ENCODE measurements around the gene BTC. TPM values are rescaled to one million over a fixed set of nuclear protein-coding genes. Genes with fewer than 3 reads are reported as not detected.

Gene BTC
- total and polyA plus RNA-seq, 8 donors, result 1.2 to 64.8 (median 6.7) TPM

GRCh38 chr4:74800310-74800709, 6.0 kb upstream of the BTC start:
- Histone ChIP-seq H3K4me1 (no peaks in the 10 kb centered on the region), H3K9me3 (no peaks in the 10 kb centered on the region), H3K27ac (no peak overlapping the region), H3K27me3 (no peaks in the 10 kb centered on the region), H3K4me3 (no peak overlapping the region), H3K36me3 (no peaks in the 10 kb centered on the region)
- DNase-seq, result no peak
- 78 to 88% (median 86%) methylated on average over 3 of the region's 3 CpGs for WGBS, 5 donors
- intact Hi-C loops (cut with DNase I; ENCODE audit: low total_unique reads), result no loop called here
- TF ChIP-seq POLR2AphosphoS5 (IDR thresholded peaks at IDR 0.05), result no peak
- no peak for TF ChIP-seq EP300 (IDR thresholded peaks at IDR 0.05)
- TF ChIP-seq POLR2A (IDR thresholded peaks at IDR 0.05), result no peak
- no peak for TF ChIP-seq CTCF (IDR thresholded peaks at IDR 0.05)

DNA sequence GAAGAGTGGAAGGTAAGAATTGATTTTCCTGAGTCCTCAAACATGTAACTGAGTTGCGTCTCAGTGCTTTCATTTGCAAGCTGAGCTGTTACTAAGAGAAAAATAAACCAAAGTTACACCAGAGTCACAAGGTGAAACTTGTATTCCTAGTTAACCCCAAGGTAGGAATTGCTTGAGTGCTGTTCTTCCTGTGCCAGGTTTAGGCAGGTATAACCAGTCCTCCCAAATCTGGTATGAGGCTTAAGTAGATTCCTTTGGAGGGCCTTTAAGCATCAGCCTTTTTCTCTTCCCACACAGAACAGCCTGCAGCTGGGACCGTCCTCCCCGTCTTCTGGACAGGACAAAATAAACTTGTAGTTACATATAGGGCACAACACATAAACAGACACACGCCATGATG, 2.3 kb upstream of the BTC start:
- no peak for DNase-seq
- H3K36me3 ChIP-seq, result no peaks in the 10 kb centered on the region
- no peak overlapping the region for H3K27ac ChIP-seq
- peaks cover 0 to 23% (median 16%) of the 10 kb centered on the region in 4 donors for H3K4me1 ChIP-seq
- WGBS, 5 donors, result 74 to 88% (median 81%) methylated on average over 4 of the region's 4 CpGs
- H3K4me3 ChIP-seq, result no peak overlapping the region
- no peaks in the 10 kb centered on the region for H3K9me3 ChIP-seq
- H3K27me3 ChIP-seq, result peaks cover 0 to 14% (median 12%) of the 10 kb centered on the region in 3 donors
- TF ChIP-seq POLR2AphosphoS5 (IDR thresholded peaks at IDR 0.05) (no peak), EP300 (IDR thresholded peaks at IDR 0.05) (no peak), POLR2A (IDR thresholded peaks at IDR 0.05) (no peak), CTCF (IDR thresholded peaks at IDR 0.05) (no peak)
- intact Hi-C loops (cut with DNase I; ENCODE audit: low total_unique reads), result no loop called here

DNA sequence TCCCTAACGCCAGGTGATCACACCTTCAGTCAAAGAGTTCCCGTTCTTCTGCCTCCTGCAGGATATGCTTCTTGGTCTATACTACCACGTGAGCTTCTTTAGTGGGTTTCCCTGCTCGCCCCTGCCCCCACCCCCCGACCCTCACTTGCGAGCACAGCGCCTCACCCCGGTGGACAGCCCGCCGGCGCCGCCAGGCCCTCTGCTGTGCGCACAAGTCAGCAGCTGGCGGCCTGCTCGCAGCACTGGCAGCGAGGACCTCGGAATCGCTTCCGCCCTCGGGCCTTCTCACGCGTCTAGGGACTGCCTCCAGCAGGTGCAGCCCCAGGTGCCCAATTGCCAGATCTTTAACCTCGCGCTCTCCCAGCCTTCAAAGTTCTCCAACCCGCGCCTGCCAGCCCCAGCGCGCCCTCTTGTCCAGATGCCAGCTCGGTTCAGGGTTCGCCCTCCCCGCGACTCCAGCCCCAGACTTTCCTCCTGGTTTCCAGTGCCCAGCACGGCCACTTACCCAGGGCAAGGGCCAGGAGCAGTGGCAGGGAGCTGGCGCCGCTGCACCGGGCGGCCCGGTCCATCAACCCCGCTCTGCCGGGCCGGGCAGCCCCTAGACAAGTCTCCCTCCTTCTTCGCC, 454 bp downstream of the BTC start:
- H3K4me1 ChIP-seq, result peaks cover 0 to 23% (median 16%) of the 10 kb centered on the region in 4 donors
- H3K27me3 ChIP-seq, result peaks cover 0 to 14% (median 12%) of the 10 kb centered on the region in 3 donors
- WGBS, 5 donors, result 1 to 2% (median 1%) methylated on average over 15 to 42 of the region's 42 CpGs
- intact Hi-C loops (cut with DNase I; ENCODE audit: low total_unique reads), result no loop called here
- no peaks in the 10 kb centered on the region for H3K36me3 ChIP-seq
- no peak for TF ChIP-seq EP300 (IDR thresholded peaks at IDR 0.05)
- TF ChIP-seq POLR2AphosphoS5 (IDR thresholded peaks at IDR 0.05), result peak in 1 of 3 donors; percentile 71
- peak in 1 of 4 donors; percentile 14 for TF ChIP-seq POLR2A (IDR thresholded peaks at IDR 0.05)
- TF ChIP-seq CTCF (IDR thresholded peaks at IDR 0.05), result peak in 5 of 7 experiments; percentile 3 to 31 (median 21)
- no peaks in the 10 kb centered on the region for H3K9me3 ChIP-seq
- H3K27ac ChIP-seq, result peak overlapping the region; percentile 90 to 93 (median 91)
- peak overlapping the region; percentile 51 to 65 (median 56) for H3K4me3 ChIP-seq
- DNase-seq, result peak; percentile 84 to 92

GRCh38 chr4:74790652-74791051, 3.7 kb downstream of the BTC start:
- H3K4me3 ChIP-seq, result no peak overlapping the region
- no peak for DNase-seq
- no peaks in the 10 kb centered on the region for H3K9me3 ChIP-seq
- intact Hi-C loops (cut with DNase I; ENCODE audit: low total_unique reads), result no loop called here
- H3K36me3 ChIP-seq, result no peaks in the 10 kb centered on the region
- H3K27me3 ChIP-seq, result peaks cover 0 to 14% (median 12%) of the 10 kb centered on the region in 3 donors
- peaks cover 0 to 23% (median 16%) of the 10 kb centered on the region in 4 donors for H3K4me1 ChIP-seq
- TF ChIP-seq POLR2AphosphoS5 (IDR thresholded peaks at IDR 0.05) (no peak), CTCF (IDR thresholded peaks at IDR 0.05) (no peak)
- WGBS, 5 donors, result 85 to 98% (median 93%) methylated on average over 2 of the region's 2 CpGs
- H3K27ac ChIP-seq, result no peak overlapping the region

All from stomach (tissue), 9 donors.